WTC11 (cell line): ENCODE measurements around the gene ERMP1. TPM values are rescaled to one million over a fixed set of nuclear protein-coding genes. Genes with fewer than 3 reads are reported as not detected.
"Not testable (repeated sequence)": the region's sequence is repeated elsewhere in the genome, so short reads cannot be mapped to it uniquely, and the experiment has no call there.

Experiments used
- ATAC-seq: fragments of 200-7000 bp; cut with Tn5 transposase; 2 replicates; pipeline ENCODE4 v1.10.0; 2021; ENCODE audit warnings: mild to moderate bottlenecking, moderate library complexity
- CTCF ChIA-PET: fragments of 300-600 bp; sonication (Branson Sonifier 250); formaldehyde crosslinking; loops from one replicate; lab custom pipeline; 2021; ENCODE audit warnings: antibody characterized with exemption; lab: Charles Lee
- POLR2A ChIA-PET: fragments of 350-600 bp; sonication (Branson Sonifier 250); formaldehyde crosslinking; loops from one replicate; lab custom pipeline; 2021; ENCODE audit warnings: antibody characterized with exemption; lab: Charles Lee
- DNase-seq: peaks from one replicate; pipeline ENCODE4 v3.0.0; 2021; ENCODE audit warnings: low spot score
- H3K27ac Mint-ChIP-seq: 2 replicates; pipeline ENCODE4 v1.8.0; 2021; ENCODE audit warnings: mixed read lengths
- H3K27me3 Mint-ChIP-seq: 2 replicates; pipeline ENCODE4 v1.8.0; 2021; ENCODE audit warnings: low read depth, mild to moderate bottlenecking, moderate library complexity, mixed read lengths
- H3K36me3 Mint-ChIP-seq: 2 replicates; pipeline ENCODE4 v1.8.0; 2021; ENCODE audit warnings: mixed read lengths
- H3K4me1 Mint-ChIP-seq: 2 replicates; pipeline ENCODE4 v1.8.0; 2022; ENCODE audit warnings: mixed read lengths
- H3K4me3 Mint-ChIP-seq: 2 replicates; pipeline ENCODE4 v1.8.0; 2021; ENCODE audit warnings: mild to moderate bottlenecking, moderate library complexity, mixed read lengths
- H3K9me3 Mint-ChIP-seq: 2 replicates; pipeline ENCODE4 v1.8.0; 2021; ENCODE audit warnings: mixed read lengths
- ATF1 ChIP-seq: sonication (generic); formaldehyde crosslinking; IDR thresholded peaks from 2 replicates; pipeline ENCODE4 v1.8.1; 2023; ENCODE audit warnings: mild to moderate bottlenecking, moderate library complexity, missing genetic modification reagents
- EMX1 ChIP-seq: fragments of 250-450 bp; sonication (Bioruptor Pico); IDR thresholded peaks from 2 replicates; pipeline ENCODE4 v1.8.0; 2021; ENCODE audit warnings: mild to moderate bottlenecking
- HMGXB4 ChIP-seq: sonication (generic); formaldehyde crosslinking; IDR thresholded peaks from 2 replicates; pipeline ENCODE4 v1.8.1; 2023; ENCODE audit warnings: mild to moderate bottlenecking, moderate library complexity, missing genetic modification reagents
- NFATC4 ChIP-seq: fragments of 250-450 bp; sonication (Bioruptor Pico); IDR thresholded peaks from 2 replicates; pipeline ENCODE4 v1.9.0; 2021; ENCODE audit warnings: mild to moderate bottlenecking
- NFE2L1 ChIP-seq: sonication (generic); formaldehyde crosslinking; IDR thresholded peaks from 2 replicates; pipeline ENCODE4 v1.8.1; 2023; ENCODE audit warnings: missing genetic modification reagents
- OVOL2 ChIP-seq: fragments of 250-450 bp; sonication (Bioruptor Pico); IDR thresholded peaks from 2 replicates; pipeline ENCODE4 v1.9.0; 2021; ENCODE audit warnings: mild to moderate bottlenecking, borderline replicate concordance
- TCF7 ChIP-seq: sonication (generic); formaldehyde crosslinking; IDR thresholded peaks from 2 replicates; pipeline ENCODE4 v1.8.0; 2022; ENCODE audit warnings: mild to moderate bottlenecking, low read depth, missing genetic modification reagents, moderate library complexity
- USF1 ChIP-seq: sonication (generic); formaldehyde crosslinking; IDR thresholded peaks from 2 replicates; pipeline ENCODE4 v1.8.0; 2022; ENCODE audit warnings: mild to moderate bottlenecking, missing genetic modification reagents
- ZNF121 ChIP-seq: sonication (generic); formaldehyde crosslinking; IDR thresholded peaks from 2 replicates; pipeline ENCODE4 v1.8.0; 2023; ENCODE audit warnings: missing genetic modification reagents
- ZNF138 ChIP-seq: sonication (generic); formaldehyde crosslinking; conservative IDR thresholded peaks from 2 replicates; pipeline ENCODE4 v1.8.1; 2022; ENCODE audit warnings: mild to moderate bottlenecking, moderate library complexity, missing genetic modification reagents
- ZNF219 ChIP-seq: sonication (generic); formaldehyde crosslinking; IDR thresholded peaks from 2 replicates; pipeline ENCODE4 v1.8.0; 2023; ENCODE audit warnings: missing genetic modification reagents, mild to moderate bottlenecking, borderline replicate concordance
- ZNF396 ChIP-seq: fragments of 250-450 bp; sonication (Bioruptor Pico); IDR thresholded peaks from 2 replicates; pipeline ENCODE4 v1.8.0; 2021; ENCODE audit warnings: mild to moderate bottlenecking, moderate library complexity, borderline replicate concordance
- ZNF416 ChIP-seq: fragments of 250-450 bp; sonication (Bioruptor Pico); IDR thresholded peaks from 2 replicates; pipeline ENCODE4 v1.9.0; 2021; ENCODE audit warnings: mild to moderate bottlenecking, inconsistent platforms
- ZNF425 ChIP-seq: fragments of 250-450 bp; sonication (Bioruptor Pico); conservative IDR thresholded peaks from 2 replicates; pipeline ENCODE4 v1.9.0; 2021; ENCODE audit warnings: mild to moderate bottlenecking
- ZNF671 ChIP-seq: fragments of 250-450 bp; sonication (Bioruptor Pico); IDR thresholded peaks from 2 replicates; pipeline ENCODE4 v1.8.0; 2021; ENCODE audit warnings: mild to moderate bottlenecking
- ZSCAN18 ChIP-seq: fragments of 250-450 bp; sonication (Bioruptor Pico); IDR thresholded peaks from 2 replicates; pipeline ENCODE4 v2.1.2; 2022; ENCODE audit warnings: mild to moderate bottlenecking, moderate library complexity
- total RNA-seq: library from RNA; stranded (reverse); gene quantifications from 3 replicates; pipeline ENCODE4 v1.2.3, GENCODE V29; 2021
- TF ChIP-seq, protein P1 (sequence below): sonication (generic); formaldehyde crosslinking; IDR thresholded peaks from 2 replicates; pipeline ENCODE4 v1.8.0; 2022; ENCODE audit warnings: missing genetic modification reagents
- TF ChIP-seq, protein P2 (sequence below): fragments of 250-450 bp; sonication (Bioruptor Pico); IDR thresholded peaks from 2 replicates; pipeline ENCODE4 v1.9.0; 2021; ENCODE audit warnings: moderate library complexity, mild to moderate bottlenecking, inconsistent platforms, borderline replicate concordance

ERMP1 gene
- total RNA-seq, 1 experiment from 2014 or later, result 25.4 TPM

- Mint-ChIP-seq H3K4me1 (peaks cover 12% of the 10 kb centered on the region), H3K27me3 (peaks cover 5% of the 10 kb centered on the region; the same call in 1 of the 2 replicates), H3K9me3 (peaks cover 41% of the 10 kb centered on the region), H3K4me3 (no peak overlapping the region), H3K36me3 (peaks cover 61% of the 10 kb centered on the region)
- ATAC-seq (no peak), DNase-seq (no peak)
- POLR2A ChIA-PET, result no interaction called here
- TF ChIP-seq NFE2L1 (CRISPR knock-in tag) (no peak), ZNF219 (no peak), ZNF671 (CRISPR knock-in tag) (no peak), ZNF138 (no peak), ZNF425 (CRISPR knock-in tag) (no peak), ZNF121 (CRISPR knock-in tag) (no peak), ZSCAN18 (no peak), ZNF396 (CRISPR knock-in tag) (no peak), TCF7 (CRISPR knock-in tag) (no peak), HMGXB4 (CRISPR knock-in tag) (no peak), ZNF416 (CRISPR knock-in tag) (no peak), EMX1 (no peak), NFATC4 (CRISPR knock-in tag) (no peak), USF1 (CRISPR knock-in tag) (no peak), ATF1 (CRISPR knock-in tag) (no peak), OVOL2 (no peak)
- TF ChIP-seq, protein P1, sequence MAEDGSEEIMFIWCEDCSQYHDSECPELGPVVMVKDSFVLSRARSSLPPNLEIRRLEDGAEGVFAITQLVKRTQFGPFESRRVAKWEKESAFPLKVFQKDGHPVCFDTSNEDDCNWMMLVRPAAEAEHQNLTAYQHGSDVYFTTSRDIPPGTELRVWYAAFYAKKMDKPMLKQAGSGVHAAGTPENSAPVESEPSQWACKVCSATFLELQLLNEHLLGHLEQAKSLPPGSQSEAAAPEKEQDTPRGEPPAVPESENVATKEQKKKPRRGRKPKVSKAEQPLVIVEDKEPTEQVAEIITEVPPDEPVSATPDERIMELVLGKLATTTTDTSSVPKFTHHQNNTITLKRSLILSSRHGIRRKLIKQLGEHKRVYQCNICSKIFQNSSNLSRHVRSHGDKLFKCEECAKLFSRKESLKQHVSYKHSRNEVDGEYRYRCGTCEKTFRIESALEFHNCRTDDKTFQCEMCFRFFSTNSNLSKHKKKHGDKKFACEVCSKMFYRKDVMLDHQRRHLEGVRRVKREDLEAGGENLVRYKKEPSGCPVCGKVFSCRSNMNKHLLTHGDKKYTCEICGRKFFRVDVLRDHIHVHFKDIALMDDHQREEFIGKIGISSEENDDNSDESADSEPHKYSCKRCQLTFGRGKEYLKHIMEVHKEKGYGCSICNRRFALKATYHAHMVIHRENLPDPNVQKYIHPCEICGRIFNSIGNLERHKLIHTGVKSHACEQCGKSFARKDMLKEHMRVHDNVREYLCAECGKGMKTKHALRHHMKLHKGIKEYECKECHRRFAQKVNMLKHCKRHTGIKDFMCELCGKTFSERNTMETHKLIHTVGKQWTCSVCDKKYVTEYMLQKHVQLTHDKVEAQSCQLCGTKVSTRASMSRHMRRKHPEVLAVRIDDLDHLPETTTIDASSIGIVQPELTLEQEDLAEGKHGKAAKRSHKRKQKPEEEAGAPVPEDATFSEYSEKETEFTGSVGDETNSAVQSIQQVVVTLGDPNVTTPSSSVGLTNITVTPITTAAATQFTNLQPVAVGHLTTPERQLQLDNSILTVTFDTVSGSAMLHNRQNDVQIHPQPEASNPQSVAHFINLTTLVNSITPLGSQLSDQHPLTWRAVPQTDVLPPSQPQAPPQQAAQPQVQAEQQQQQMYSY, result no peak
- TF ChIP-seq, protein P2, sequence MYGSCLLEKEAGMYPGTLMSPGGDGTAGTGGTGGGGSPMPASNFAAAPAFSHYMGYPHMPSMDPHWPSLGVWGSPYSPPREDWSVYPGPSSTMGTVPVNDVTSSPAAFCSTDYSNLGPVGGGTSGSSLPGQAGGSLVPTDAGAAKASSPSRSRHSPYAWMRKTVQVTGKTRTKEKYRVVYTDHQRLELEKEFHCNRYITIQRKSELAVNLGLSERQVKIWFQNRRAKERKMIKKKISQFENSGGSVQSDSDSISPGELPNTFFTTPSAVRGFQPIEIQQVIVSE (CRISPR knock-in tag), result no peak
- TF ChIP-seq, all 79 proteins: peak for 0
- CTCF ChIA-PET, result no interaction called here
- no peak overlapping the region for H3K27ac Mint-ChIP-seq
Measured at GRCh38 chr9:5783982-5784381, 48.9 kb downstream of the ERMP1 start.

DNA sequence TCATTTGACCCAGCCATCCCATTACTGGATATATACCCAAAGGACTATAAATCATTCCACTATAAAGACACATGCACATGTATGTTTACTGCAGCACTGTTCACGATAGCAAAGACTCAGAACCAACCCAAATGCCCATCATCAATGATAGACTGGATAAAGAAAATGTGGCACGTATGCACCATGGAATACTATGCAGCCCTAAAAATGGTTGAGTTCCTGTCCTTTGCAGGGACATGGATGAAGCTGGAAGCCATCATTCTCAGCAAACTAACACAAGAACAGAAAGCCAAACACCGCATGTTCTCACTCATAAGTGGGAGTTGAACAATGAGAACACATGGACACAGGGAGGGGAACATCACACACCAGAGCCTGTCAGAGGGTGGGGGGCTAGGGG is 49.5 kb downstream of the ERMP1 start:
- H3K4me3 Mint-ChIP-seq, H3K27ac Mint-ChIP-seq, DNase-seq, CTCF ChIA-PET, H3K27me3 Mint-ChIP-seq, POLR2A ChIA-PET, ATAC-seq: not testable (repeated sequence)
- peaks cover 12% of the 10 kb centered on the region for H3K4me1 Mint-ChIP-seq
- H3K36me3 Mint-ChIP-seq, result peaks cover 67% of the 10 kb centered on the region
- peaks cover 47% of the 10 kb centered on the region for H3K9me3 Mint-ChIP-seq

- DNase-seq (peak; percentile 13), ATAC-seq (peak; percentile 51; the same call in 1 of the 2 replicates)
- peaks cover 19% of the 10 kb centered on the region for H3K4me1 Mint-ChIP-seq
- POLR2A ChIA-PET, H3K4me3 Mint-ChIP-seq, H3K27ac Mint-ChIP-seq, H3K27me3 Mint-ChIP-seq: not testable (repeated sequence)
- H3K36me3 Mint-ChIP-seq, result peaks cover 76% of the 10 kb centered on the region
- peaks cover 60% of the 10 kb centered on the region for H3K9me3 Mint-ChIP-seq
- CTCF ChIA-PET, result interaction anchor here (0.6 kb wide), 1 partner anchor 871 kb away, joined by 4 read pairs; no protein-coding TSS in a partner anchor
Measured at GRCh38 chr9:5779705-5780218, 53.2 kb downstream of the ERMP1 start.
